A549 treated with DMSO at 1 μM for 4 hours (cell line): Measurements from ENCODE around the gene ASB12. TPM values are rescaled to one million over a fixed set of nuclear protein-coding genes. Genes with fewer than 3 reads are reported as not detected.

Experiments
- total RNA-seq: library from RNA; stranded (reverse); fragments of 200-300 nt; extraction: Qiagen RNA extraction; gene quantifications from 5 replicates; pipeline ENCODE4 v1.2.3, GENCODE V29; 2022; ENCODE audit warnings: low read depth

Gene ASB12
- 0.07 to 0.08 TPM in 2 of 5 replicates, not detected in the others for total RNA-seq

GRCh38 chrX:64230123-64230970 lies at the start of gene ASB12:
ASB12 (minus strand) TSS chrX:64230607; CDS start chrX:64225650, 4,957 bp downstream.

GRCh38 chrX:64205441-64205734 lies 25.0 kb downstream of the ASB12 start, which contains the start of gene AMER1:
AMER1 (minus strand) TSS chrX:64205708; CDS start chrX:64193286, 12,422 bp downstream.

Other genes with a start within 250 kb of the ASB12 start
- 2.4 to 3.5 TPM (median 2.9 TPM) in 5 replicates for gene AMER1, start 24.9 kb downstream of the ASB12 start, total RNA-seq
- 0.45 to 0.92 TPM (median 0.50 TPM) in 5 replicates for gene MTMR8, start 164.8 kb upstream of the ASB12 start, total RNA-seq